Gastrocnemius medialis (tissue), 4 donors: ENCODE data around the gene KIF12. TPM values are rescaled to one million over a fixed set of nuclear protein-coding genes. Genes with fewer than 3 reads are reported as not detected.
A peak's percentile ranks its signal among the peaks of the same experiment; 100 is the strongest.

Experiments used
- ATAC-seq, 2 donors: fragments of 150-250 bp; one replicate each; pipeline ENCODE4 v1.9.1; 2016
- DNase-seq, 2 donors: peaks; one replicate each; pipeline ENCODE4 v3.0.0-alpha.2; 2019
- H3K27ac ChIP-seq, 4 donors: fragments of 200-600 bp; sonication (generic); 1 replicate in 1 of 4; 2 replicates in 3 of 4; pipeline ENCODE4 v1.5.1; 2016 to 2018; ENCODE audit warnings: mild to moderate bottlenecking in 2 of 4, moderate library complexity in 1 of 4
- H3K27me3 ChIP-seq, 3 donors: fragments of 200-600 bp; sonication (generic) in 2 of 3; 1 replicate in 1 of 3; 2 replicates in 2 of 3; pipeline versions ENCODE4 v1.5.1 to v1.6.0; 2016 to 2019; ENCODE audit warnings: mild to moderate bottlenecking in 1 of 3, moderate library complexity in 1 of 3
- H3K36me3 ChIP-seq, 2 donors: fragments of 200-600 bp; sonication (generic) in 1 of 2; one replicate each; pipeline ENCODE4 v1.5.1; 2017 to 2018
- H3K4me1 ChIP-seq, 2 donors: fragments of 200-600 bp; sonication (generic) in 1 of 2; one replicate each; pipeline ENCODE4 v1.5.1; 2016 to 2017; ENCODE audit warnings: mild to moderate bottlenecking in 2 of 2
- H3K4me3 ChIP-seq, 4 donors: fragments of 200-600 bp; sonication (generic) in 3 of 4; 1 replicate in 1 of 4; 2 replicates in 3 of 4; pipeline ENCODE4 v1.5.1; 2016 to 2019; ENCODE audit warnings: mild to moderate bottlenecking in 2 of 4
- H3K9me3 ChIP-seq, 3 donors: fragments of 200-600 bp; sonication (generic) in 2 of 3; 1 replicate in 1 of 3; 2 replicates in 2 of 3; pipeline ENCODE4 v1.5.1; 2016 to 2019
- CTCF ChIP-seq, 5 experiments: fragments of 450-650 bp in 3 of 5; fragments of 200-600 bp in 2 of 5; sonication (generic) in 2 of 5; IDR thresholded peaks in 4 of 5; conservative IDR thresholded peaks in 1 of 5; 1 replicate in 4 of 5; 2 replicates in 1 of 5; pipeline ENCODE4 v1.5.1; 2016 to 2019; ENCODE audit warnings: antibody characterized with exemption in 5 of 5, mild to moderate bottlenecking in 3 of 5, moderate library complexity in 3 of 5
- POLR2A ChIP-seq, 2 donors: fragments of 450-650 bp; IDR thresholded peaks; one replicate each; pipeline ENCODE4 v1.6.1; 2017; ENCODE audit warnings: antibody characterized with exemption in 2 of 2, mild to moderate bottlenecking in 2 of 2, moderate library complexity in 2 of 2
- in situ Hi-C, 4 donors: fragments of 200-750 bp; cut with MboI; loops; one replicate each; pipeline versions ENCODE4 v1.15.0 to v1.8.0; 2017; ENCODE audit warnings: low sequenced_read_pairs in 4 of 4
- intact Hi-C: fragments of 100-400 bp; cut with DNase I; formaldehyde crosslinking; loops from one replicate; pipeline ENCODE4 v1.15.1; 2023; ENCODE audit warnings: low total_unique reads
- total RNA-seq, 4 donors: library from RNA; depleted of rRNA; stranded (reverse); fragments of >200 nt; gene quantifications; one replicate each; pipeline versions ENCODE4 v1.1.0 to v1.2.3, GENCODE V29; 2016

Gene KIF12
- total RNA-seq, 4 donors from 2014 or later: not detected

GRCh38 chr9:114117996-114118830 is 19.1 kb upstream of the KIF12 start:
- Histone ChIP-seq H3K9me3 (no peaks in the 10 kb centered on the region), H3K27ac (no peak overlapping the region), H3K4me1 (peaks cover 0 to 6% of the 10 kb centered on the region in 2 donors), H3K4me3 (no peak overlapping the region), H3K36me3 (no peaks in the 10 kb centered on the region), H3K27me3 (peaks cover 0 to 2% (median 0%) of the 10 kb centered on the region in 3 donors)
- DNase-seq: no peak
- ATAC-seq: no peak
- in situ Hi-C loops (loop anchor here in 1 of 4 donors (10.0 kb wide), 1 partner anchor 167 kb away; no protein-coding TSS in a partner anchor), intact Hi-C loops (no loop called here)
- no peak for TF ChIP-seq POLR2A (IDR thresholded peaks at IDR 0.05)
- no peak for TF ChIP-seq CTCF (IDR thresholded peaks at IDR 0.05 in 4 of 5, conservative IDR thresholded peaks at IDR 0.05 in 1 of 5)

- intact Hi-C loops (no loop called here), in situ Hi-C loops (loop anchor here in 1 of 4 donors (10.0 kb wide), 1 partner anchor 167 kb away; no protein-coding TSS in a partner anchor)
- TF ChIP-seq CTCF (IDR thresholded peaks at IDR 0.05 in 4 of 5, conservative IDR thresholded peaks at IDR 0.05 in 1 of 5): no peak
- no peak for TF ChIP-seq POLR2A (IDR thresholded peaks at IDR 0.05)
- Histone ChIP-seq H3K4me3 (no peak overlapping the region), H3K27me3 (peaks cover 0 to 2% (median 0%) of the 10 kb centered on the region in 3 donors), H3K36me3 (no peaks in the 10 kb centered on the region), H3K27ac (no peak overlapping the region), H3K9me3 (no peaks in the 10 kb centered on the region), H3K4me1 (peaks cover 0 to 6% of the 10 kb centered on the region in 2 donors)
- DNase-seq: no peak
- no peak for ATAC-seq
Measured at GRCh38 chr9:114117614-114117995, 18.5 kb upstream of the KIF12 start.

GRCh38 chr9:114116126-114116747 is 17.1 kb upstream of the KIF12 start:
- H3K4me3 ChIP-seq: no peak overlapping the region
- intact Hi-C loops (no loop called here), in situ Hi-C loops (loop anchor here in 1 of 4 donors (10.0 kb wide), 1 partner anchor 169 kb away; no protein-coding TSS in a partner anchor)
- H3K27ac ChIP-seq: peak overlapping the region in 3 of 4 donors; percentile 31 to 58 (median 40)
- H3K9me3 ChIP-seq: no peaks in the 10 kb centered on the region
- DNase-seq (no peak), ATAC-seq (no peak)
- H3K27me3 ChIP-seq: peaks cover 0 to 2% (median 0%) of the 10 kb centered on the region in 3 donors
- no peaks in the 10 kb centered on the region for H3K36me3 ChIP-seq
- TF ChIP-seq POLR2A (IDR thresholded peaks at IDR 0.05): no peak
- no peak for TF ChIP-seq CTCF (IDR thresholded peaks at IDR 0.05 in 4 of 5, conservative IDR thresholded peaks at IDR 0.05 in 1 of 5)
- H3K4me1 ChIP-seq: peaks cover 0 to 6% of the 10 kb centered on the region in 2 donors

- H3K9me3 ChIP-seq: no peaks in the 10 kb centered on the region
- no peak for ATAC-seq
- no peaks in the 10 kb centered on the region for H3K36me3 ChIP-seq
- H3K4me1 ChIP-seq: peaks cover 0 to 6% of the 10 kb centered on the region in 2 donors
- in situ Hi-C loops (loop anchor here in 1 of 4 donors (10.0 kb wide), 1 partner anchor 169 kb away; no protein-coding TSS in a partner anchor), intact Hi-C loops (no loop called here)
- TF ChIP-seq POLR2A (IDR thresholded peaks at IDR 0.05) (no peak), CTCF (IDR thresholded peaks at IDR 0.05 in 4 of 5, conservative IDR thresholded peaks at IDR 0.05 in 1 of 5) (no peak)
- no peak overlapping the region for H3K4me3 ChIP-seq
- H3K27ac ChIP-seq: peak overlapping the region in 3 of 4 donors; percentile 31 to 58 (median 40)
- peaks cover 0 to 2% (median 0%) of the 10 kb centered on the region in 3 donors for H3K27me3 ChIP-seq
- DNase-seq: no peak
Measured at GRCh38 chr9:114115654-114116125, 16.6 kb upstream of the KIF12 start.
